Adrenal gland (tissue), 5 donors: ENCODE results near the gene ALDH16A1.

Source experiments
- CTCF ChIP-seq, 6 experiments: fragments of 450-650 bp in 4 of 6; fragments of 200-600 bp in 2 of 6; sonication (generic) in 1 of 6; IDR thresholded peaks; 1 replicate in 5 of 6; 2 replicates in 1 of 6; pipeline versions ENCODE4 v1.5.1 to v1.8.0; 2016 to 2021; ENCODE audit warnings: antibody characterized with exemption in 6 of 6, mild to moderate bottlenecking in 2 of 6, moderate library complexity in 1 of 6
- POLR2A ChIP-seq, 2 donors: fragments of 450-650 bp; IDR thresholded peaks; one replicate each; pipeline ENCODE4 v1.6.1; 2017; ENCODE audit warnings: antibody characterized with exemption in 2 of 2, mild to moderate bottlenecking in 2 of 2, moderate library complexity in 1 of 2
- donor health status: DM: no; HTN: no; CAD: no.

- no peak for TF ChIP-seq CTCF (IDR thresholded peaks at IDR 0.05)
- no peak for TF ChIP-seq POLR2A (IDR thresholded peaks at IDR 0.05)
Measured at GRCh38 chr19:49440439-49441209, 12.4 kb upstream of the ALDH16A1 start.
